D721Med (cell line): ENCODE measurements around the gene MGME1.

Experiments
- DNase-seq: peaks from one replicate; pipeline ENCODE4 v3.0.0; 2011; ENCODE audit warnings: low spot score; ENCODE audit not compliant: insufficient read length
- FAIRE-seq: peaks from 2 replicates; lab custom pipeline; 2011; peaks lifted over from hg19 to GRCh38; lab: Jason Lieb, UNC
- TF ChIP-seq, protein P1 (sequence below): IDR thresholded peaks from 2 replicates; pipeline ENCODE4 v1.5.1; 2012; ENCODE audit warnings: mild to moderate bottlenecking, control low read depth; ENCODE audit not compliant: insufficient read depth; ENCODE audit errors: missing control alignments

Gene MGME1

DNA sequence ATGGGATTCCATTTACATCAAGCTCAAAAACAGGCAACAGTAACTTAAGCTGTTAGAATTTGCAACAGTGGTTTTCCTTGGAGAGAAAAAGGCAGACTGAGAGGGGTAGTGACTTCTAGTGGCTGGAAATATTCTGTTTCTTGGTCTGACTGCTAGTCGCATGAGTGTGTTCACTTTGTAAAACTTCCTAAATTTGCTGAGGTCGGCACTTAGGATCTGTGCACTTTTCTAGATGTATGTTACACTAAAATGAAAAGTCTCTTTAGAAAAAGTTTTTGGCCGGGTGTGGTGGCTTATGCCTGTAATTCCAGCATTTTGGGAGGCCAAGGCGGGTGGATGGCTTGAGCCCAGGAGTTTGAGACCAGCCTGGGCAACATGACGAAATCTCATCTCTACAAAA, 70.2 kb downstream of the MGME1 start:
- FAIRE-seq: no peak
- no peak for DNase-seq
- TF ChIP-seq, protein P1, sequence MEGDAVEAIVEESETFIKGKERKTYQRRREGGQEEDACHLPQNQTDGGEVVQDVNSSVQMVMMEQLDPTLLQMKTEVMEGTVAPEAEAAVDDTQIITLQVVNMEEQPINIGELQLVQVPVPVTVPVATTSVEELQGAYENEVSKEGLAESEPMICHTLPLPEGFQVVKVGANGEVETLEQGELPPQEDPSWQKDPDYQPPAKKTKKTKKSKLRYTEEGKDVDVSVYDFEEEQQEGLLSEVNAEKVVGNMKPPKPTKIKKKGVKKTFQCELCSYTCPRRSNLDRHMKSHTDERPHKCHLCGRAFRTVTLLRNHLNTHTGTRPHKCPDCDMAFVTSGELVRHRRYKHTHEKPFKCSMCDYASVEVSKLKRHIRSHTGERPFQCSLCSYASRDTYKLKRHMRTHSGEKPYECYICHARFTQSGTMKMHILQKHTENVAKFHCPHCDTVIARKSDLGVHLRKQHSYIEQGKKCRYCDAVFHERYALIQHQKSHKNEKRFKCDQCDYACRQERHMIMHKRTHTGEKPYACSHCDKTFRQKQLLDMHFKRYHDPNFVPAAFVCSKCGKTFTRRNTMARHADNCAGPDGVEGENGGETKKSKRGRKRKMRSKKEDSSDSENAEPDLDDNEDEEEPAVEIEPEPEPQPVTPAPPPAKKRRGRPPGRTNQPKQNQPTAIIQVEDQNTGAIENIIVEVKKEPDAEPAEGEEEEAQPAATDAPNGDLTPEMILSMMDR: no peak
